H1 (cell line): ENCODE results near the gene RPL22L1. TPM values are rescaled to one million over a fixed set of nuclear protein-coding genes. Genes with fewer than 3 reads are reported as not detected.
A peak's percentile ranks its signal among the peaks of the same experiment; 100 is the strongest.

Experiments used
- CTCF ChIA-PET: fragments of 300-600 bp; sonication (Branson Sonifier 250); formaldehyde crosslinking; loops from one replicate; lab custom pipeline; 2021; ENCODE audit not compliant: partially characterized antibody; lab: Charles Lee
- POLR2A ChIA-PET: fragments of 300-600 bp; sonication (Branson Sonifier 250); formaldehyde crosslinking; loops from one replicate; lab custom pipeline; 2021; ENCODE audit warnings: inconsistent platforms; ENCODE audit not compliant: partially characterized antibody; lab: Charles Lee
- DNase-seq, 2 experiments: peaks; one replicate each; pipeline versions ENCODE4 v3.0.0 to v3.0.0-alpha.2; 2010 to 2022; ENCODE audit warnings: low spot score in 2 of 2, low read depth in 1 of 2, mixed read lengths in 1 of 2
- FAIRE-seq: peaks from 2 replicates; lab custom pipeline; 2011; peaks lifted over from hg19 to GRCh38; lab: Jason Lieb, UNC
- H2AFZ ChIP-seq: 2 replicates; pipeline ENCODE4 v1.8.1; 2012; ENCODE audit warnings: low read length, inconsistent platforms
- H2AK5ac ChIP-seq: 2 replicates; pipeline ENCODE4 v1.6.1; 2013; ENCODE audit warnings: low read depth, low read length
- H2BK120ac ChIP-seq: replicated peaks from 2 replicates; pipeline ENCODE3; 2013; ENCODE audit warnings: low read depth, low read length, inconsistent platforms
- H2BK12ac ChIP-seq: 2 replicates; pipeline ENCODE4 v1.6.1; 2013; ENCODE audit warnings: low read depth, low read length
- H2BK15ac ChIP-seq: 2 replicates; pipeline ENCODE4 v1.6.1; 2013; ENCODE audit warnings: low read length
- H2BK20ac ChIP-seq: 2 replicates; pipeline ENCODE4 v1.6.1; 2013; ENCODE audit warnings: low read length
- H2BK5ac ChIP-seq: 2 replicates; pipeline ENCODE4 v1.6.1; 2013; ENCODE audit warnings: low read depth, low read length
- H3K14ac ChIP-seq: 2 replicates; pipeline ENCODE4 v1.6.1; 2013; ENCODE audit warnings: inconsistent platforms; ENCODE audit not compliant: insufficient read length
- H3K18ac ChIP-seq: 2 replicates; pipeline ENCODE4 v1.6.1; 2013; ENCODE audit warnings: low read length; ENCODE audit errors: extremely low read depth
- H3K23ac ChIP-seq: 2 replicates; pipeline ENCODE4 v1.6.1; 2013; ENCODE audit warnings: inconsistent platforms; ENCODE audit not compliant: insufficient read length
- H3K23me2 ChIP-seq: 2 replicates; pipeline ENCODE4 v1.6.1; 2013; ENCODE audit warnings: low read depth, low read length
- H3K27ac ChIP-seq: 2 replicates; pipeline ENCODE4 v1.6.1; 2011; ENCODE audit warnings: low read depth, low read length, inconsistent platforms
- H3K27me3 ChIP-seq, 4 experiments: replicated peaks in 1 of 4; 1 replicate in 1 of 4; 2 replicates in 3 of 4; pipeline versions ENCODE4 v1.6.1 to v1.8.1; 2011 to 2013; ENCODE audit warnings: low read length in 3 of 4, mild to moderate bottlenecking in 3 of 4, inconsistent platforms in 2 of 4, mixed read lengths in 2 of 4, moderate library complexity in 1 of 4; ENCODE audit not compliant: control insufficient read depth in 3 of 4, insufficient read depth in 3 of 4; ENCODE audit errors: extremely low read depth in 1 of 4
- H3K36me3 ChIP-seq, 4 experiments: 2 replicates each; pipeline versions ENCODE4 v1.6.1 to v1.8.1; 2011 to 2013; ENCODE audit warnings: mild to moderate bottlenecking in 4 of 4, low read length in 3 of 4, moderate library complexity in 2 of 4, control low read depth in 1 of 4, inconsistent platforms in 1 of 4; ENCODE audit not compliant: insufficient read depth in 4 of 4, control insufficient read depth in 2 of 4
- H3K4ac ChIP-seq: replicated peaks from 2 replicates; pipeline ENCODE3; 2013; ENCODE audit warnings: low read length, low read depth, mixed read lengths, inconsistent platforms; ENCODE audit not compliant: insufficient read length
- H3K4me1 ChIP-seq, 4 experiments: replicated peaks in 1 of 4; 1 replicate in 1 of 4; 2 replicates in 3 of 4; pipeline versions ENCODE4 v1.6.1 to v1.8.1; 2011 to 2013; ENCODE audit warnings: low read length in 3 of 4, inconsistent platforms in 2 of 4, mixed read lengths in 1 of 4; ENCODE audit not compliant: insufficient read depth in 4 of 4, control insufficient read depth in 3 of 4
- H3K4me2 ChIP-seq, 2 experiments: 2 replicates each; pipeline versions ENCODE4 v1.6.1 to v1.8.1; 2011 to 2013; ENCODE audit warnings: low read depth in 2 of 2, low read length in 2 of 2, control low read depth in 1 of 2, inconsistent platforms in 1 of 2, mild to moderate bottlenecking in 1 of 2; ENCODE audit not compliant: insufficient read depth in 1 of 2
- H3K4me3 ChIP-seq, 4 experiments: fragments of 200-600, 300-600 bp in 1 of 4; sonication (generic), shearing (Covaris generic), sonication (Bioruptor Twin) in 1 of 4; 2 replicates each; pipeline versions ENCODE4 v1.5.1 to v1.8.1; 2011 to 2016; ENCODE audit warnings: low read length in 4 of 4, low read depth in 3 of 4, control low read depth in 2 of 4, inconsistent platforms in 2 of 4, mild to moderate bottlenecking in 2 of 4, mixed read lengths in 1 of 4, moderate library complexity in 1 of 4; ENCODE audit not compliant: insufficient read depth in 2 of 4; ENCODE audit errors: extremely low read depth in 1 of 4
- H3K56ac ChIP-seq: replicated peaks from 2 replicates; pipeline ENCODE3; 2013; ENCODE audit warnings: low read depth, mild to moderate bottlenecking, mixed read lengths, low read length, inconsistent platforms; ENCODE audit not compliant: insufficient read length
- H3K79me1 ChIP-seq: 2 replicates; pipeline ENCODE4 v1.6.1; 2013; ENCODE audit warnings: low read depth, low read length, control low read depth
- H3K79me2 ChIP-seq, 2 experiments: 2 replicates each; pipeline versions ENCODE4 v1.6.1 to v1.8.1; 2012 to 2013; ENCODE audit warnings: low read length in 2 of 2, mild to moderate bottlenecking in 2 of 2, inconsistent platforms in 1 of 2; ENCODE audit not compliant: insufficient read depth in 2 of 2, control insufficient read depth in 1 of 2
- H3K9ac ChIP-seq, 4 experiments: replicated peaks in 1 of 4; 1 replicate in 1 of 4; 2 replicates in 3 of 4; pipeline versions ENCODE4 v1.6.1 to v1.8.1; 2011 to 2013; ENCODE audit warnings: low read depth in 3 of 4, low read length in 3 of 4, control low read depth in 2 of 4, mild to moderate bottlenecking in 2 of 4, moderate library complexity in 2 of 4, inconsistent platforms in 1 of 4; ENCODE audit errors: extremely low read depth in 1 of 4
- H3K9me3 ChIP-seq, 2 experiments: 2 replicates each; pipeline versions ENCODE4 v1.6.1 to v1.8.1; 2012 to 2013; ENCODE audit warnings: mild to moderate bottlenecking in 2 of 2, moderate library complexity in 2 of 2, control low read depth in 1 of 2, inconsistent platforms in 1 of 2, low read depth in 1 of 2, low read length in 1 of 2, mixed read lengths in 1 of 2; ENCODE audit not compliant: insufficient read depth in 2 of 2
- H4K20me1 ChIP-seq, 2 experiments: replicated peaks in 1 of 2; 2 replicates each; pipeline versions ENCODE3 to v1.8.1; 2011 to 2013; ENCODE audit warnings: inconsistent platforms in 2 of 2, low read length in 2 of 2, mild to moderate bottlenecking in 1 of 2; ENCODE audit not compliant: insufficient read depth in 2 of 2, control insufficient read depth in 1 of 2
- H4K5ac ChIP-seq: 2 replicates; pipeline ENCODE4 v1.6.1; 2013; ENCODE audit warnings: low read length, low read depth, mixed read lengths, inconsistent platforms; ENCODE audit not compliant: insufficient read length
- H4K8ac ChIP-seq: 2 replicates; pipeline ENCODE4 v1.8.0; 2013; ENCODE audit warnings: mild to moderate bottlenecking, moderate library complexity, low read length, inconsistent platforms; ENCODE audit not compliant: insufficient read depth; ENCODE audit errors: extremely low read depth
- H4K91ac ChIP-seq: replicated peaks from 2 replicates; pipeline ENCODE3; 2013; ENCODE audit warnings: low read length, mixed read lengths, inconsistent platforms; ENCODE audit not compliant: insufficient read length
- MAFK ChIP-seq: IDR thresholded peaks from 2 replicates; pipeline ENCODE4 v1.6.1; 2012; ENCODE audit warnings: low read depth, mild to moderate bottlenecking, improper control_type of control experiment, low read length
- SIRT6 ChIP-seq: IDR thresholded peaks from one replicate; pipeline ENCODE4 v1.7.1; 2012; ENCODE audit warnings: low read length, inconsistent platforms
- WGBS, 2 experiments: shearing (Covaris generic) in 1 of 2; methylation state at CpG; one replicate each; pipeline versions ENCODE4 v1.1.6 to v1.1.7; 2013 to 2015; ENCODE audit warnings: low lambda C conversion rate in 2 of 2, mixed read lengths in 2 of 2, inconsistent platforms in 1 of 2, low coverage in 1 of 2, missing lambda C conversion rate in 1 of 2; ENCODE audit not compliant: insufficient replicate concordance in 2 of 2, insufficient coverage in 1 of 2, insufficient read length in 1 of 2; ENCODE audit errors: extremely low coverage in 1 of 2, missing lambda C conversion rate in 1 of 2; 5-methylcytosine and 5-hydroxymethylcytosine counted together
- polyA plus RNA-seq, 7 experiments: library from polyadenylated mRNA; depleted of rRNA in 3 of 7; stranded (reverse) in 5 of 7; unstranded in 2 of 7; fragments of >200 nt in 5 of 7; fragments of 200-250 nt in 2 of 7; gene quantifications; 1 replicate in 5 of 7; 2 replicates in 1 of 7; 4 replicates in 1 of 7; pipeline versions ENCODE4 v1.2.1 to v1.2.3, GENCODE V29; 2011 to 2013; ENCODE audit warnings: missing spikeins in 2 of 7, mixed read lengths in 2 of 7
- total RNA-seq: library from RNA; stranded (reverse); fragmentation: NEBNext Ultra II Directional; extraction: Animal tissue kit (Norgen Biotek cat#: 25700); gene quantifications from 2 replicates; pipeline ENCODE4 v1.2.1, GENCODE V29; 2021

RPL22L1 gene
- total and polyA plus RNA-seq, 2 of the 8 experiments (the other 6 are each of a cell fraction or from before 2014, with no cell fraction given): 99.9 to 280 TPM

- H3K27me3 ChIP-seq: no peaks in the 10 kb centered on the region
- H3K23me2 ChIP-seq: no peaks in the 10 kb centered on the region
- no peak overlapping the region; a peak in 1 of 4 replicates for H3K4me2 ChIP-seq
- no peak overlapping the region for H4K91ac ChIP-seq
- no peak overlapping the region for H3K4me3 ChIP-seq
- no peak for FAIRE-seq
- H3K36me3 ChIP-seq: no peaks in the 10 kb centered on the region; a peak in 1 of 8 replicates
- no peak overlapping the region for H3K14ac ChIP-seq
- H4K20me1 ChIP-seq: no peaks in the 10 kb centered on the region
- no peak overlapping the region for H4K8ac ChIP-seq
- CTCF ChIA-PET: interaction anchor here (1.6 to 4.5 kb wide), 2 partner anchors 18 to 19 kb away, joined by 8 to 34 read pairs; no protein-coding TSS in a partner anchor
- no peak overlapping the region for H3K27ac ChIP-seq
- peak overlapping the region; percentile 23; the same call in 1 of the 2 replicates for H2BK20ac ChIP-seq
- H3K4me1 ChIP-seq: peaks cover 2 to 19% (median 13%) of the 10 kb centered on the region in 4 experiments; a peak in 5 of 7 replicates
- no peak overlapping the region for H3K9ac ChIP-seq
- no peak overlapping the region for H3K23ac ChIP-seq
- peak; percentile 60 for TF ChIP-seq MAFK
- no peak for TF ChIP-seq SIRT6
- H4K5ac ChIP-seq: no peak overlapping the region
- DNase-seq: no peak
- H2BK120ac ChIP-seq: no peak overlapping the region
- H3K79me2 ChIP-seq: no peaks in the 10 kb centered on the region
- no peaks in the 10 kb centered on the region for H3K79me1 ChIP-seq
- H2BK12ac ChIP-seq: no peak overlapping the region
- no peak overlapping the region for H3K56ac ChIP-seq
- POLR2A ChIA-PET: no interaction called here
- no peak overlapping the region for H2AK5ac ChIP-seq
- no peak overlapping the region for H3K4ac ChIP-seq
- H2AFZ ChIP-seq: no peak overlapping the region
- no peak overlapping the region for H2BK15ac ChIP-seq
- no peak overlapping the region for H2BK5ac ChIP-seq
- no peak overlapping the region for H3K18ac ChIP-seq
- no peaks in the 10 kb centered on the region for H3K9me3 ChIP-seq
- WGBS, 2 experiments: 100% methylated on average over 4 of the region's 4 CpGs; no CpG with 5 or more reads in 1 of the 2 experiments
Observed at GRCh38 chr3:170830580-170830979, 39.4 kb downstream of the RPL22L1 start.
